ENCODE data around the gene AMBP.

Gene AMBP

GRCh38 chr9:114033397-114034103, 44.5 kb downstream of the AMBP start:
- DNase-seq (ENCODE audit: low read depth in 2 of 2, low spot score in 1 of 2), result no peak

- DNase-seq (ENCODE audit: low read depth in 2 of 2, low spot score in 1 of 2), result no peak
These were observed 45.9 kb downstream of the AMBP start for GRCh38 chr9:114031948-114032840.

- DNase-seq (ENCODE audit: low read depth in 2 of 2, low spot score in 1 of 2), result no peak
These were observed 47.0 kb downstream of the AMBP start for GRCh38 chr9:114031037-114031630.

GRCh38 chr9:114030364-114030763, 47.7 kb downstream of the AMBP start:
- no peak for DNase-seq (ENCODE audit: low read depth in 2 of 2, low spot score in 1 of 2)

- DNase-seq (ENCODE audit: low read depth in 2 of 2, low spot score in 1 of 2), result no peak
These were observed 48.6 kb downstream of the AMBP start for GRCh38 chr9:114029311-114030170.

- no peak for DNase-seq (ENCODE audit: low read depth in 2 of 2, low spot score in 1 of 2)
These were observed 49.5 kb downstream of the AMBP start for GRCh38 chr9:114028646-114029045.

GRCh38 chr9:114027863-114028465, 50.1 kb downstream of the AMBP start:
- DNase-seq (ENCODE audit: low read depth in 2 of 2, low spot score in 1 of 2), result no peak

- no peak for DNase-seq (ENCODE audit: low read depth in 2 of 2, low spot score in 1 of 2)
These were observed 50.8 kb downstream of the AMBP start for GRCh38 chr9:114027159-114027862.

GRCh38 chr9:114026335-114026734, 51.8 kb downstream of the AMBP start:
- DNase-seq (ENCODE audit: low read depth in 2 of 2, low spot score in 1 of 2), result no peak

GRCh38 chr9:114025760-114026159, 52.3 kb downstream of the AMBP start:
- no peak for DNase-seq (ENCODE audit: low read depth in 2 of 2, low spot score in 1 of 2)

GRCh38 chr9:114025196-114025753, 52.8 kb downstream of the AMBP start:
- no peak for DNase-seq (ENCODE audit: low read depth in 2 of 2, low spot score in 1 of 2)

- DNase-seq (ENCODE audit: low read depth in 2 of 2, low spot score in 1 of 2), result no peak
These were observed 54.1 kb downstream of the AMBP start for GRCh38 chr9:114023961-114024360.

GRCh38 chr9:114021578-114021977, 56.5 kb downstream of the AMBP start:
- no peak for DNase-seq (ENCODE audit: low read depth in 2 of 2, low spot score in 1 of 2)

- DNase-seq (ENCODE audit: low read depth in 2 of 2, low spot score in 1 of 2), result no peak
These were observed 60.1 kb downstream of the AMBP start for GRCh38 chr9:114017741-114018715.

GRCh38 chr9:114016629-114017423, 61.3 kb downstream of the AMBP start:
- DNase-seq (ENCODE audit: low read depth in 2 of 2, low spot score in 1 of 2), result no peak

GRCh38 chr9:114016101-114016500, 62.0 kb downstream of the AMBP start:
- no peak for DNase-seq (ENCODE audit: low read depth in 2 of 2, low spot score in 1 of 2)

GRCh38 chr9:114015607-114016006, 62.5 kb downstream of the AMBP start:
- no peak for DNase-seq (ENCODE audit: low read depth in 2 of 2, low spot score in 1 of 2)

- DNase-seq (ENCODE audit: low read depth in 2 of 2, low spot score in 1 of 2), result no peak
These were observed 64.1 kb downstream of the AMBP start for GRCh38 chr9:114014044-114014443.

All from stimulated activated CD8-positive, alpha-beta memory T cell treated with anti-CD3 and anti-CD28 coated beads, Interleukin-4, amount 100 ng/mL, for 1 hour (primary cell).